ENCODE data around the gene JAG1.

DNA sequence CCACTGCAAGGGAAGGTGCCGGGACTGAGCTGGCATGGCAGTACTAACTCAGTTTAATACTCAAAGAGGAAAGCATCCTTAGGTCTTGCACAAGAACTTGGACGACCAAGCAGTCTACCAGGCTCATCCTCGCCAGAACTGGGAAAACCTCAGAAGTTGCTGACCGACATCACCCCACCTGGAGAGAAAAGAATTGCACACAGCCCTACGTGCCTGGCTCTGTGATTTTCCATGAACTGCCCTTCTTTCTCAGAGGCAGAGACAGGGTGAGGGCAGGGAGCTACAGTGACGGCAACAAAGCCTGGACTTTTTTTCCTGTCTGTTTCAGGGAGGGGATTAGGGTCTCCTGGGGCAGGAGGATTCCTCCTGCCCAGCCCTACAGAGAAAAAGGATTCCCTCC lies 8.0 kb downstream of the JAG1 start:
- TF ChIP-seq, protein P1, sequence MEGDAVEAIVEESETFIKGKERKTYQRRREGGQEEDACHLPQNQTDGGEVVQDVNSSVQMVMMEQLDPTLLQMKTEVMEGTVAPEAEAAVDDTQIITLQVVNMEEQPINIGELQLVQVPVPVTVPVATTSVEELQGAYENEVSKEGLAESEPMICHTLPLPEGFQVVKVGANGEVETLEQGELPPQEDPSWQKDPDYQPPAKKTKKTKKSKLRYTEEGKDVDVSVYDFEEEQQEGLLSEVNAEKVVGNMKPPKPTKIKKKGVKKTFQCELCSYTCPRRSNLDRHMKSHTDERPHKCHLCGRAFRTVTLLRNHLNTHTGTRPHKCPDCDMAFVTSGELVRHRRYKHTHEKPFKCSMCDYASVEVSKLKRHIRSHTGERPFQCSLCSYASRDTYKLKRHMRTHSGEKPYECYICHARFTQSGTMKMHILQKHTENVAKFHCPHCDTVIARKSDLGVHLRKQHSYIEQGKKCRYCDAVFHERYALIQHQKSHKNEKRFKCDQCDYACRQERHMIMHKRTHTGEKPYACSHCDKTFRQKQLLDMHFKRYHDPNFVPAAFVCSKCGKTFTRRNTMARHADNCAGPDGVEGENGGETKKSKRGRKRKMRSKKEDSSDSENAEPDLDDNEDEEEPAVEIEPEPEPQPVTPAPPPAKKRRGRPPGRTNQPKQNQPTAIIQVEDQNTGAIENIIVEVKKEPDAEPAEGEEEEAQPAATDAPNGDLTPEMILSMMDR (IDR thresholded peaks at IDR 0.05), result no peak
- TF ChIP-seq ZFX (IDR thresholded peaks at IDR 0.05; ENCODE audit: borderline replicate concordance), result no peak
